H7 (cell line): Measurements from ENCODE around the gene WDR27. TPM values are rescaled to one million over a fixed set of nuclear protein-coding genes. Genes with fewer than 3 reads are reported as not detected.

Source experiments
- DNase-seq: peaks from one replicate; pipeline ENCODE4 v3.0.0; 2012
- H3K27me3 ChIP-seq: 2 replicates; pipeline ENCODE4 v1.6.0; 2011; ENCODE audit warnings: mild to moderate bottlenecking, low read length; ENCODE audit not compliant: control insufficient read depth, insufficient read depth
- H3K36me3 ChIP-seq: replicated peaks from 2 replicates; pipeline ENCODE4 v1.5.1; 2011; ENCODE audit warnings: low read length; ENCODE audit not compliant: control insufficient read depth, insufficient read depth
- H3K4me3 ChIP-seq: 2 replicates; pipeline ENCODE4 v1.5.1; 2011; ENCODE audit warnings: low read depth, mild to moderate bottlenecking, control low read depth, low read length, moderate library complexity; ENCODE audit not compliant: insufficient read depth
- total RNA-seq: library from RNA; depleted of rRNA; stranded (reverse); fragments of >200 nt; shearing (Covaris generic); gene quantifications from 2 replicates; pipeline ENCODE4 v1.2.3, GENCODE V29; 2014

The WDR27 gene
- total RNA-seq, 1 experiment from 2014 or later: 45.4 TPM

- no peaks in the 10 kb centered on the region for H3K36me3 ChIP-seq
- no peak for DNase-seq
- no peak overlapping the region for H3K4me3 ChIP-seq
- H3K27me3 ChIP-seq: no peaks in the 10 kb centered on the region
Observed at GRCh38 chr6:169573883-169574282, 127.9 kb downstream of the WDR27 start.

GRCh38 chr6:169571123-169571962 is 130.5 kb downstream of the WDR27 start:
- Histone ChIP-seq H3K36me3 (no peaks in the 10 kb centered on the region), H3K4me3 (no peak overlapping the region), H3K27me3 (no peaks in the 10 kb centered on the region)
- DNase-seq: no peak

- no peak overlapping the region for H3K4me3 ChIP-seq
- no peaks in the 10 kb centered on the region for H3K36me3 ChIP-seq
- H3K27me3 ChIP-seq: no peaks in the 10 kb centered on the region
- no peak for DNase-seq
Observed at GRCh38 chr6:169568314-169569087, 133.3 kb downstream of the WDR27 start.

GRCh38 chr6:169567819-169568218 is 134.0 kb downstream of the WDR27 start:
- no peaks in the 10 kb centered on the region for H3K36me3 ChIP-seq
- H3K27me3 ChIP-seq: no peaks in the 10 kb centered on the region
- no peak for DNase-seq
- no peak overlapping the region for H3K4me3 ChIP-seq

- Histone ChIP-seq H3K36me3 (no peaks in the 10 kb centered on the region), H3K4me3 (no peak overlapping the region), H3K27me3 (no peaks in the 10 kb centered on the region)
- DNase-seq: no peak
Observed at GRCh38 chr6:169566961-169567750, 134.7 kb downstream of the WDR27 start.

- Histone ChIP-seq H3K36me3 (no peaks in the 10 kb centered on the region), H3K27me3 (no peaks in the 10 kb centered on the region), H3K4me3 (no peak overlapping the region)
- DNase-seq: no peak
Observed at GRCh38 chr6:169566319-169566718, 135.5 kb downstream of the WDR27 start.

- DNase-seq: no peak
- no peaks in the 10 kb centered on the region for H3K36me3 ChIP-seq
- H3K4me3 ChIP-seq: no peak overlapping the region
- H3K27me3 ChIP-seq: no peaks in the 10 kb centered on the region
Observed at GRCh38 chr6:169564453-169565240, 137.2 kb downstream of the WDR27 start.

- Histone ChIP-seq H3K4me3 (no peak overlapping the region), H3K27me3 (no peaks in the 10 kb centered on the region), H3K36me3 (no peaks in the 10 kb centered on the region)
- no peak for DNase-seq
Observed at GRCh38 chr6:169561665-169562064, 140.2 kb downstream of the WDR27 start.

GRCh38 chr6:169559592-169559991 is 142.2 kb downstream of the WDR27 start:
- Histone ChIP-seq H3K36me3 (no peaks in the 10 kb centered on the region), H3K4me3 (no peak overlapping the region), H3K27me3 (no peaks in the 10 kb centered on the region)
- no peak for DNase-seq

- H3K36me3 ChIP-seq: no peaks in the 10 kb centered on the region
- no peaks in the 10 kb centered on the region for H3K27me3 ChIP-seq
- DNase-seq: no peak
- no peak overlapping the region for H3K4me3 ChIP-seq
Observed at GRCh38 chr6:169558774-169559441, 142.9 kb downstream of the WDR27 start.

GRCh38 chr6:169558378-169558773 is 143.5 kb downstream of the WDR27 start:
- Histone ChIP-seq H3K4me3 (no peak overlapping the region), H3K27me3 (no peaks in the 10 kb centered on the region), H3K36me3 (no peaks in the 10 kb centered on the region)
- DNase-seq: no peak

- H3K4me3 ChIP-seq: no peak overlapping the region
- DNase-seq: no peak
- H3K27me3 ChIP-seq: no peaks in the 10 kb centered on the region
- no peaks in the 10 kb centered on the region for H3K36me3 ChIP-seq
Observed at GRCh38 chr6:169557887-169558286, 143.9 kb downstream of the WDR27 start.

- Histone ChIP-seq H3K27me3 (no peaks in the 10 kb centered on the region), H3K4me3 (no peak overlapping the region), H3K36me3 (no peaks in the 10 kb centered on the region)
- no peak for DNase-seq
Observed at GRCh38 chr6:169556758-169557548, 144.9 kb downstream of the WDR27 start.
